NCI-H2196 (cell line): ENCODE data around the gene EIF3C.
"Not testable (repeated sequence)": the region's sequence is repeated elsewhere in the genome, so short reads cannot be mapped to it uniquely, and the experiment has no call there.

Experiments used
- DNase-seq: peaks from one replicate; lab custom pipeline; 2025; ENCODE audit not compliant: unreplicated experiment; lab: John Stamatoyannopoulos, UW

EIF3C gene

DNA sequence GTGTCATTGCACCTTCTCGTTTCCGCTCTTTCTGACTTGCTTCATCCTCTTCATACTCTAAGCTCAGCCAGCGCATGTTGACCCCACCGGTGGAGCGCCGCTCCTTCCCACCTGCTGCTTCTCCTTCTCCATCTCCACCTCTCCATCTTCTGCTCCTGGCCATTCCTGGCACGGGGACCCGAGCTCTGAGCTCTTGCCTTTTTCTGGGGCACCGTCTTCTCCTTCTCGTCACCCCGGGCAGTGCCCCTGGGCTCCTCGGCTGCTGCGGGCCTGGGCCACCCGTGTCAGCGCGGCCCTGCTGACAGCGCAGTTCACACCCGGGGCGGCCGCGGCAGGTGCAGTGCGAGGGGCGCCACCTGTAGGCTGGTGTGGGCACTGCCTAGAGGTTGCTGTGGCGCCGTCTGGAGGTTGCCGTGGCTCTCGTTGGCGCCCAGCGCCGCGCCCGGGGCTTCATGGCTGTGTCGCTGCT, 38.8 kb downstream of the EIF3C start:
- DNase-seq = not testable (repeated sequence)

DNA sequence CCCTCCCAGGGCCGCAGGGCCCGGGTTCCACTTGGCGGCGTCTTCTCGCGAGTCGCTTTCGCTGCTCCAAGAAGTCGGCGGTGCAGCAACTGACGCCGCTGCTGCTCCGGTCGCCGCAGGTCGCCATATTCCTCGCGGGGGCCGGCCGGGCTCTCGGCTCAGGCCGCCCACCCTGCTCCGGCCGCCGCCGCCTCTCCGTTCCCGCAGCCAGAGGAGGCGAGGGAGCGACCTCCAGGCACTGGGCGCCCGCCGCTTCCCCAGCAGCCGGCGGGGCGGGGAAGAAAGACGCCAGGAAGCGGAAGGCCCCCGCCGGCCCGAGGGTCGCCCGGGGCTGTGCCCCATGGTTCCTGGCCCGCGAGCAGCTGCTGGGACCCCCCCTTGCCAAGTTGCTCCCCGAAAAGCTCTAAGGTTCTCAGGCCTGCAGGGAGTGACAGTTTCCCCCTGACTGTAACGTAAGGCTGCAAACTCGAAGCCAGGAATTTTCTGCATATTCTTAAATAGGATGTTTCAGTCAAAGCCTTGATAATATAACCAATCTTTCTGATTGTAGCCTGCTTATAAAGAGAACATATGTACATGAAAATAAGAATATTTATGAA, 39.3 kb downstream of the EIF3C start:
- DNase-seq = not testable (repeated sequence)

DNA sequence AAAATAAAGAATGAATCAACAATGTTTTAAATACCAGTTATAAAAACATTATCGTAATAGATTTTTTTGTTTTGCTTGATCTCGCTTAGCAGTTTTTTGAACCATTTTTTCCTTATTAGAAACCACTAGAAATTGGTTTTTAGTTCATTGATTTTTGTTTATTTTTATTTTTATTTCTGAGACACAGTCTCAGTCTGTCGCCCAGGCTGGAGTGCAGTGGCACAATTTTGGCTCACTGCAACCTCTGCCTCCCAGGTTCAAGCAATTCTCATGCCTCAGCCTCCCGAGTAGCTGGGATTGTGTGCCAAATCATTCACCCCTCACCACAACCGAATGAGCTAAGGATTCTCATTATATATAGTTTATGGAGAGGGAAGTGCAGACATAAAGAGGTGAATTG, 40.2 kb downstream of the EIF3C start, which contains the start of gene NPIPB9:
Gene NPIPB9, plus strand, starts transcription at position 301 of the 400 bp plus-strand sequence.
- not testable (repeated sequence) for DNase-seq

DNA sequence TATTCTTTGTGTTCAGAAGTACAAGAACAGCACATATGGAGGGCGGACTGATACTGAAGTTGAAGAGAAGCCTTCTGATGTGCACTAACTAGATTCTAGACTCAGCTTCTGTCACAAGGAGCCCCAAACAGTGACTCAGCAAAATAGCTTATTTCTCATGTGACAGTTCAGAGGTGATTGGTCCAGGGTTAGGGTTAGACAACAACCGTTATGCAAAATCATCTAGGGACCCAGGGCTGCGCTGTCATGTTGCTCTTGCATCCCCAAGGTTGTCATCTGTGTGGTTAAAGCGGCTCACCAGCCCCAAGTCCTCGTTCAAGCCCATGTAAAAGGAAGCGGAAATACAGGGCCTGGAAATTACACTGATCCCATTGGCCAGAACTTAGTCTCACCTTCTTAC, 70.4 kb downstream of the EIF3C start:
- DNase-seq = not testable (repeated sequence)

DNA sequence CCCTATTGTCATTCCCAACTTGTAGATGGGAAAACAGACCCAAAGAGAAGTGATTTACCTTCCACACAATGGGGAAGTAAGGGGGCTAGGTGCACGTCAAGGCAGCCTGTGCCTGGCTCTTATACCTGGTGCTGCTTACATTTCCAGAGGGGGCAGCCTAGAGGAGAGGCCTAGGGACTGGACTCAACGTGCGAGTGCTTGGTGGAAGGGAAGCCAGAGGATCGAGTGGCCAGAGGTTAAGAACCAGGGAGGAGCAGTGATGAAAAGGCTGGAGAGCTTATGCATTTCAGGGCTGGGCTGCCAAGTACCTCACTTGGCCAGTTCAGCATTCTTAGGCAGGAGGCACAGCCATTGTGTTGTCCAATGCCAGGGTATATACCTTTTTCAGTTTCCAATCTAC, 71.1 kb downstream of the EIF3C start:
- not testable (repeated sequence) for DNase-seq
